Measurements from ENCODE around the gene EPN2. TPM values are rescaled to one million over a fixed set of nuclear protein-coding genes. Genes with fewer than 3 reads are reported as not detected.

The EPN2 gene
- total RNA-seq, 1 experiment from 2014 or later = 57.8 TPM

- no peak overlapping the region for H2BK20ac ChIP-seq (ENCODE audit: low read depth, low read length, poor library complexity, severe bottlenecking)
- H3K9ac ChIP-seq (ENCODE audit: extremely low read depth, insufficient read length, low read length) = peak overlapping the region; percentile 65
- no peak overlapping the region for H2BK5ac ChIP-seq (ENCODE audit: insufficient read length, low read length)
- H2BK15ac ChIP-seq (ENCODE audit: low read depth, low read length) = no peak overlapping the region
- peak overlapping the region; percentile 97 to 98 for H3K4me3 Mint-ChIP-seq
- no peak overlapping the region for H3K23ac ChIP-seq (ENCODE audit: insufficient read length, low read depth, low read length)
- H3K27ac ChIP-seq (ENCODE audit: insufficient read length, low read depth, low read length) = no peak overlapping the region
- peaks cover 17 to 26% of the 10 kb centered on the region in 2 experiments for H3K4me1 Mint-ChIP-seq
- peaks cover 7% of the 10 kb centered on the region for H3K23me2 ChIP-seq (ENCODE audit: insufficient read length, low read depth, low read length, poor library complexity, severe bottlenecking)
- no peak overlapping the region for H3K14ac ChIP-seq (ENCODE audit: insufficient read depth, low read length)
- no peak overlapping the region for H3T11ph ChIP-seq (ENCODE audit: low read length)
- no peaks in the 10 kb centered on the region for H3K9me3 Mint-ChIP-seq
- H4K8ac ChIP-seq (replicated peaks; ENCODE audit: insufficient read length, low read depth, low read length) = no peak overlapping the region
- H3K27ac Mint-ChIP-seq = peak overlapping the region in 2 of 3 experiments; percentile 94 to 95; a peak in 2 of 7 replicates
- H3K27me3 ChIP-seq (ENCODE audit: insufficient read depth, low read length) = no peaks in the 10 kb centered on the region
- H2BK12ac ChIP-seq (ENCODE audit: insufficient read length, low read depth, low read length) = no peak overlapping the region
- no peak for TF ChIP-seq CTCF (conservative IDR thresholded peaks at IDR 0.05)
- H3K4me2 ChIP-seq (ENCODE audit: insufficient read depth, insufficient read length, low read length) = peak overlapping the region; percentile 75
- H3K4ac ChIP-seq (ENCODE audit: low read depth, low read length) = no peak overlapping the region
- WGBS (ENCODE audit: extremely low coverage, insufficient read length, low lambda C conversion rate) = no CpG with 5 or more reads among the region's 13 CpGs
- no peak overlapping the region for H3K56ac ChIP-seq (ENCODE audit: insufficient read length, low read depth, low read length)
- H3K36me3 Mint-ChIP-seq (ENCODE audit: insufficient read depth in 1 of 3, low read depth in 3 of 3) = peaks cover 33 to 56% (median 52%) of the 10 kb centered on the region in 3 experiments
- no peaks in the 10 kb centered on the region for H3K4me1 ChIP-seq (ENCODE audit: insufficient read depth, low read length)
- H2AFZ ChIP-seq (ENCODE audit: low read length) = no peak overlapping the region
- H3K27me3 Mint-ChIP-seq (ENCODE audit: low read depth) = no peaks in the 10 kb centered on the region
- H4K20me1 ChIP-seq (ENCODE audit: control insufficient read depth, insufficient read depth, insufficient read length) = no peaks in the 10 kb centered on the region
- no peak overlapping the region for H2BK120ac ChIP-seq (ENCODE audit: low read depth, low read length, poor library complexity, severe bottlenecking)
- no peak overlapping the region for H2AK5ac ChIP-seq (ENCODE audit: insufficient read length, low read length)
- H4K91ac ChIP-seq (ENCODE audit: insufficient read length, low read depth, low read length) = no peak overlapping the region
- no peak for DNase-seq
- no peak overlapping the region for H4K5ac ChIP-seq (ENCODE audit: insufficient read length, low read depth, low read length)
- no peak overlapping the region for H3K18ac ChIP-seq (ENCODE audit: insufficient read length, low read depth, low read length)
- peaks cover 4% of the 10 kb centered on the region; the same call in 1 of the 2 replicates for H3K79me2 ChIP-seq (ENCODE audit: insufficient read depth, low read length)
- no peaks in the 10 kb centered on the region for H3K9me3 ChIP-seq (ENCODE audit: control insufficient read depth, low read depth, low read length)
- H3K79me1 ChIP-seq (ENCODE audit: insufficient read depth, low read depth, low read length, poor library complexity, severe bottlenecking) = peaks cover 6% of the 10 kb centered on the region
Measured at GRCh38 chr17:19379361-19380065, 142.3 kb downstream of the EPN2 start.

Data from H9 (cell line).